Fibroblast of mammary gland (primary cell): ENCODE results near the gene ADRA1B.

Experiments
- DNase-seq: peaks from one replicate; pipeline ENCODE4 v3.0.0-alpha.2; 2010; ENCODE audit warnings: low read depth
- H3K4me3 ChIP-seq: 2 replicates; pipeline ENCODE4 v1.5.1; 2011; ENCODE audit warnings: low read depth, mild to moderate bottlenecking, low read length, moderate library complexity; ENCODE audit not compliant: control insufficient read depth
- CTCF ChIP-seq: conservative IDR thresholded peaks from 2 replicates; pipeline ENCODE4 v1.5.1; 2011; ENCODE audit warnings: low read depth, low read length, inconsistent platforms; ENCODE audit not compliant: control insufficient read depth, insufficient read depth

Gene ADRA1B

GRCh38 chr5:159901308-159901707 is 15.0 kb upstream of the ADRA1B start:
- no peak overlapping the region for H3K4me3 ChIP-seq
- no peak for TF ChIP-seq CTCF
- no peak for DNase-seq

- DNase-seq: no peak
Measured at GRCh38 chr5:159901772-159902171, 14.5 kb upstream of the ADRA1B start.

GRCh38 chr5:159902444-159903121 is 13.7 kb upstream of the ADRA1B start:
- TF ChIP-seq CTCF: no peak
- H3K4me3 ChIP-seq: no peak overlapping the region
- DNase-seq: peak; percentile 56

More at GRCh38 chr5:159901772-159902171, 14.5 kb upstream of the ADRA1B start:
- H3K4me3 ChIP-seq: no peak overlapping the region
- TF ChIP-seq CTCF: no peak

- no peak overlapping the region for H3K4me3 ChIP-seq
- no peak for TF ChIP-seq CTCF
- DNase-seq: no peak
Measured at GRCh38 chr5:159903131-159903530, 13.2 kb upstream of the ADRA1B start.

GRCh38 chr5:159904874-159905273 is 11.4 kb upstream of the ADRA1B start:
- no peak for TF ChIP-seq CTCF
- DNase-seq: no peak
- H3K4me3 ChIP-seq: no peak overlapping the region

- H3K4me3 ChIP-seq: no peak overlapping the region
- DNase-seq: peak; percentile 93
- TF ChIP-seq CTCF: no peak
Measured at GRCh38 chr5:159905496-159905895, 10.8 kb upstream of the ADRA1B start.

GRCh38 chr5:159906463-159906862 is 9.8 kb upstream of the ADRA1B start:
- no peak overlapping the region for H3K4me3 ChIP-seq
- TF ChIP-seq CTCF: no peak
- no peak for DNase-seq
